SK-N-SH (cell line): ENCODE results near the gene MDH2. TPM values are rescaled to one million over a fixed set of nuclear protein-coding genes. Genes with fewer than 3 reads are reported as not detected.
A peak's percentile ranks its signal among the peaks of the same experiment; 100 is the strongest.

ENCODE experiments used
- CTCF ChIA-PET: fragments of 300-600, 350-600 bp; formaldehyde crosslinking; extraction: SDS; loops from one replicate; lab custom pipeline; 2021; lab: Yijun Ruan, JAX
- POLR2A ChIA-PET: fragments of 350-600 bp; sonication (Branson Sonifier 250); formaldehyde crosslinking; extraction: SDS; loops from one replicate; lab custom pipeline; 2020; ENCODE audit warnings: antibody characterized with exemption, inconsistent platforms; lab: Yijun Ruan, JAX
- DNase-seq: peaks from one replicate; pipeline ENCODE4 v3.0.0; 2012
- H2AFZ ChIP-seq: fragments of 200-600 bp; sonication (generic); 2 replicates; pipeline ENCODE4 v1.8.1; 2016; ENCODE audit warnings: antibody characterized with exemption, mild to moderate bottlenecking, low read depth
- H3F3A ChIP-seq: fragments of 200-600 bp; sonication (generic); replicated peaks from 2 replicates; pipeline ENCODE3; 2016; ENCODE audit warnings: antibody characterized with exemption, mild to moderate bottlenecking; ENCODE audit not compliant: insufficient read depth
- H3K27ac ChIP-seq, 2 experiments: fragments of 200-500 bp in 1 of 2; fragments of 200-600 bp in 1 of 2; sonication (Bioruptor generic) in 1 of 2; sonication (generic), shearing (Covaris generic) in 1 of 2; 2 replicates each; pipeline versions ENCODE4 v1.5.1 to v1.6.1; 2014 to 2016; ENCODE audit warnings: low read depth in 2 of 2, inconsistent platforms in 1 of 2, low read length in 1 of 2, mild to moderate bottlenecking in 1 of 2, mixed read lengths in 1 of 2
- H3K27me3 ChIP-seq: fragments of 200-600 bp; sonication (generic), shearing (Covaris generic); 2 replicates; pipeline ENCODE4 v1.6.1; 2016; ENCODE audit warnings: mixed run types; ENCODE audit not compliant: insufficient read depth
- H3K36me3 ChIP-seq, 2 experiments: fragments of 200-500 bp in 1 of 2; fragments of 200-600 bp in 1 of 2; sonication (Bioruptor generic) in 1 of 2; sonication (generic) in 1 of 2; replicated peaks in 1 of 2; 2 replicates each; pipeline versions ENCODE3 to v1.5.1; 2014 to 2016; ENCODE audit warnings: low read length in 1 of 2, mild to moderate bottlenecking in 1 of 2; ENCODE audit not compliant: insufficient read depth in 2 of 2, control insufficient read depth in 1 of 2
- H3K4me1 ChIP-seq, 2 experiments: fragments of 200-500 bp in 1 of 2; fragments of 200-600 bp in 1 of 2; sonication (Bioruptor generic) in 1 of 2; sonication (generic), shearing (Covaris generic) in 1 of 2; 2 replicates each; pipeline versions ENCODE4 v1.5.1 to v1.6.1; 2014 to 2016; ENCODE audit warnings: low read depth in 1 of 2, low read length in 1 of 2, mixed run types in 1 of 2; ENCODE audit not compliant: insufficient read depth in 2 of 2, control insufficient read depth in 1 of 2
- H3K4me2 ChIP-seq: fragments of 200-600 bp; sonication (generic), shearing (Covaris generic); 2 replicates; pipeline ENCODE4 v1.6.1; 2017; ENCODE audit warnings: mixed run types
- H3K4me3 ChIP-seq, 2 experiments: fragments of 200-500 bp in 1 of 2; fragments of 200-600 bp in 1 of 2; sonication (Bioruptor generic) in 1 of 2; sonication (generic), shearing (Covaris generic) in 1 of 2; 2 replicates each; pipeline versions ENCODE4 v1.5.1 to v1.8.1; 2014 to 2016; ENCODE audit warnings: low read depth in 2 of 2, inconsistent platforms in 1 of 2, low read length in 1 of 2, mild to moderate bottlenecking in 1 of 2, mixed read lengths in 1 of 2, moderate library complexity in 1 of 2
- H3K79me2 ChIP-seq: fragments of 200-600 bp; sonication (generic); 2 replicates; pipeline ENCODE4 v1.8.1; 2017; ENCODE audit warnings: mild to moderate bottlenecking; ENCODE audit not compliant: insufficient read depth
- H3K9ac ChIP-seq: fragments of 200-600 bp; sonication (generic); 2 replicates; pipeline ENCODE4 v1.6.1; 2017; ENCODE audit warnings: mixed run types
- H3K9me2 ChIP-seq: fragments of 200-600 bp; sonication (generic); 2 replicates; pipeline ENCODE4 v1.6.1; 2017; ENCODE audit warnings: mixed run types
- H3K9me3 ChIP-seq: fragments of 200-600 bp; sonication (generic); 2 replicates; pipeline ENCODE4 v1.6.1; 2017; ENCODE audit warnings: mixed run types, mild to moderate bottlenecking, moderate library complexity
- H4K20me1 ChIP-seq: fragments of 200-600 bp; sonication (generic); 2 replicates; pipeline ENCODE4 v1.6.1; 2017; ENCODE audit warnings: mild to moderate bottlenecking, mixed run types; ENCODE audit not compliant: insufficient read depth
- CHD2 ChIP-seq: fragments of 150-350 bp; IDR thresholded peaks from 2 replicates; pipeline ENCODE4 v1.6.1; 2018; ENCODE audit warnings: low read length; ENCODE audit not compliant: partially characterized antibody
- EP300 ChIP-seq, 2 experiments: IDR thresholded peaks; 2 replicates each; pipeline versions ENCODE4 v1.4.0 to v1.6.1; 2012; ENCODE audit warnings: borderline replicate concordance in 1 of 2, low read depth in 1 of 2, low read length in 1 of 2
- IRF3 ChIP-seq: fragments of 150-350 bp; IDR thresholded peaks from 2 replicates; pipeline ENCODE4 v1.6.1; 2016; ENCODE audit warnings: mild to moderate bottlenecking, low read depth, low read length
- JUND ChIP-seq: IDR thresholded peaks from 2 replicates; pipeline ENCODE4 v1.4.0; 2012
- MAX ChIP-seq: IDR thresholded peaks from 2 replicates; pipeline ENCODE4 v1.4.0; 2012; ENCODE audit warnings: low read depth
- NFIC ChIP-seq: IDR thresholded peaks from 2 replicates; pipeline ENCODE4 v1.4.0; 2012; ENCODE audit warnings: borderline replicate concordance
- PBX3 ChIP-seq: IDR thresholded peaks from 2 replicates; pipeline ENCODE4; 2012
- TAF1 ChIP-seq: IDR thresholded peaks from 2 replicates; pipeline ENCODE4 v1.6.1; 2012; ENCODE audit warnings: low read depth, mild to moderate bottlenecking, low read length, moderate library complexity, borderline replicate concordance
- ZBTB33 ChIP-seq: IDR thresholded peaks from 2 replicates; pipeline ENCODE4 v1.4.0; 2012; ENCODE audit warnings: low read depth, borderline replicate concordance
- WGBS: methylation state at CpG from one replicate; pipeline ENCODE4 v1.1.6; 2017; ENCODE audit warnings: low lambda C conversion rate; 5-methylcytosine and 5-hydroxymethylcytosine counted together
- polyA plus RNA-seq, 3 experiments: library from polyadenylated mRNA; depleted of rRNA; stranded (reverse); fragments of >200 nt; gene quantifications; 2 replicates each; pipeline ENCODE4 v1.2.3, GENCODE V29; 2012

The MDH2 gene
- polyA plus RNA-seq, 1 of the 3 experiments (the other 2 are of a cell fraction), result 301 TPM

GRCh38 chr7:76031964-76032363, 15.9 kb upstream of the MDH2 start:
- ChIA-PET CTCF (interaction anchor here (2.2 to 8.4 kb wide), 2 partner anchors 11 to 166 kb away, joined by 5 to 70 read pairs; no protein-coding TSS in a partner anchor), POLR2A (no interaction called here)
- DNase-seq, result no peak
- H3K27ac ChIP-seq, result no peak overlapping the region
- WGBS, result 89% methylated on average over 1 of the region's 1 CpG
- no peaks in the 10 kb centered on the region for H3F3A ChIP-seq
- no peak overlapping the region for H2AFZ ChIP-seq
- H3K27me3 ChIP-seq, result no peaks in the 10 kb centered on the region
- H3K36me3 ChIP-seq, result peaks cover 0 to 9% of the 10 kb centered on the region in 2 experiments
- H3K4me2 ChIP-seq, result no peak overlapping the region
- H4K20me1 ChIP-seq, result no peaks in the 10 kb centered on the region
- TF ChIP-seq TAF1, result no peak
- TF ChIP-seq EP300 (IDR thresholded peaks at IDR 0.05; ENCODE audit: borderline replicate concordance in 1 of 2, low read depth in 1 of 2, low read length in 1 of 2), result no peak
- no peak for TF ChIP-seq ZBTB33
- TF ChIP-seq CHD2, result no peak
- TF ChIP-seq PBX3, result no peak
- H3K4me3 ChIP-seq, result no peak overlapping the region
- H3K79me2 ChIP-seq, result no peaks in the 10 kb centered on the region
- H3K4me1 ChIP-seq, result no peaks in the 10 kb centered on the region; a peak in 1 of 4 replicates
- no peaks in the 10 kb centered on the region for H3K9me3 ChIP-seq
- H3K9ac ChIP-seq, result no peak overlapping the region
- no peaks in the 10 kb centered on the region for H3K9me2 ChIP-seq

GRCh38 chr7:76037310-76037709, 10.6 kb upstream of the MDH2 start:
- WGBS, result 74% methylated on average over 3 of the region's 5 CpGs
- ChIA-PET CTCF (interaction anchor here (1.2 to 7.4 kb wide), 2 partner anchors 8 to 17 kb away, joined by 4 to 36 read pairs; no protein-coding TSS in a partner anchor), POLR2A (interaction anchor here (1.1 kb wide), 1 partner anchor 11 kb away, joined by 6 read pairs; the partner anchor contains the start of genes MDH2 and STYXL1)
- Histone ChIP-seq H3K27ac (peak overlapping the region in 1 of 2 experiments; percentile 6; a peak in 1 of 4 replicates), H3K79me2 (peaks cover 6% of the 10 kb centered on the region; the same call in 1 of the 2 replicates), H3F3A (no peaks in the 10 kb centered on the region), H4K20me1 (peaks cover 5% of the 10 kb centered on the region; the same call in 1 of the 2 replicates), H3K9me2 (no peaks in the 10 kb centered on the region), H3K9me3 (no peaks in the 10 kb centered on the region), H3K4me3 (no peak overlapping the region), H3K27me3 (no peaks in the 10 kb centered on the region), H2AFZ (no peak overlapping the region), H3K9ac (no peak overlapping the region), H3K4me1 (peaks cover 0 to 12% of the 10 kb centered on the region in 2 experiments; a peak in 1 of 4 replicates), H3K4me2 (no peak overlapping the region), H3K36me3 (no peaks in the 10 kb centered on the region)
- no peak for DNase-seq
- TF ChIP-seq MAX, result peak; percentile 56
- peak; percentile 15; the same call in 1 of the 2 replicates for TF ChIP-seq JUND
- TF ChIP-seq IRF3, result no peak
- TF ChIP-seq PBX3, result peak; percentile 32; the same call in 1 of the 2 replicates
- TF ChIP-seq NFIC, result peak; percentile 32; the same call in 1 of the 2 replicates
